ENCODE measurements around the gene MALSU1. TPM values are rescaled to one million over a fixed set of nuclear protein-coding genes. Genes with fewer than 3 reads are reported as not detected.
A peak's percentile ranks its signal among the peaks of the same experiment; 100 is the strongest.

The MALSU1 gene
- total and polyA plus RNA-seq, 4 experiments from 2014 or later, result 39.3 to 82.5 (median 51.3) TPM

DNA sequence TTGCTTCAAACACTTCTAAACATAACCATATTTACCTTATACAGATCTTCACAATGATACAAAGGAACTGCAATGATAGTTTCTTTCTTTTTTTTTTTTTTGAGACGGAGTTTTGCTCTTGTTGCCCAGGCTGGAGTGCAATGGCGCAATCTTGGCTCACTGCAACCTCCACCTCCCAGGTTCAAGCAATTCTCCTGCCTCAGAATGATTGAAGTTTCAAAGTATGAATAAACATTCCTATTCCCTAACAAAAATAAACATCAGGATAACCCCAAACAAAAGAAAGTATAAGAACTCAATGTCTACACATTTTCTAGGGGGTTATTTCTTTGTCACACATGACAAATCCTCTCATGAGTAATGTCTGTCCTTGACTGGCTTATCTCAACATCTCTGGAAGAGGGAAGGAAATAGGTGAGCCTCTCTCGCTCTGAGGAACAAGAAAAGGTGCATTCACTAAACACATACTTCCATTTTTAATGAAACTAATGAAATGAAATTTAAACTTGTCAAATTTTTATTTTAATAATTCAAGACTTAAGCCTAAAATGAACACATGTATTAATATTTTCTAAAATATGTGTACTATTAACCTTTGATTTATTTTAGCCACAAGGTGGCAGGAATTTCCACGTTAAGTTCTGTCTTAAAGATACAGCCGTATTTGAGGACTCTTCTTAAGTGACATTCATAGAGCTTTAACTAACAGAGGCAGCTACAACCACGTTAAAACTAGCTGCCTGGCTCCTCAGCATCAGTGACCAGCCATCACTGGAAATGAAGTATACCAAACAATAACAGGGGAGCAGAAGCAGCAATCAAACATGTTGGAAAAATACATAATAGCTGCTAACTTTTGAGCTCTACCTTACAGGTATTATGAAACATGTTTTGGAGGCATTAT, 58.3 kb downstream of the MALSU1 start:
- Histone ChIP-seq H3K9me3 (ENCODE audit: control insufficient read depth in 1 of 2, low read length in 2 of 2) (no peaks in the 10 kb centered on the region), H3K4me1 (ENCODE audit: insufficient read depth, low read length) (peaks cover 25% of the 10 kb centered on the region), H3K36me3 (ENCODE audit: insufficient read depth, low read length) (no peaks in the 10 kb centered on the region), H3K4me3 (ENCODE audit: low read length in 2 of 2) (no peak overlapping the region), H3K27me3 (ENCODE audit: insufficient read depth, low read length) (no peaks in the 10 kb centered on the region), H3K27ac (ENCODE audit: low read depth, low read length) (no peak overlapping the region)
- H3K36me3 Mint-ChIP-seq, result no peaks in the 10 kb centered on the region
- H3K27ac Mint-ChIP-seq, result peak overlapping the region in 1 of 7 donors; percentile 22
- H3K9me3 Mint-ChIP-seq, result no peaks in the 10 kb centered on the region
- POLR2A ChIA-PET (ENCODE audit: partially characterized antibody), result no interaction called here
- peak in 3 of 5 donors; percentile 4 to 12 (median 8) for DNase-seq
- peaks cover 8 to 18% (median 9%) of the 10 kb centered on the region in 4 donors for H3K4me1 Mint-ChIP-seq
- peak overlapping the region in 2 of 8 donors; percentile 28 to 43 for H3K4me3 Mint-ChIP-seq
- peaks cover 7 to 8% of the 10 kb centered on the region in 2 donors for H3K27me3 Mint-ChIP-seq
- CTCF ChIA-PET (ENCODE audit: partially characterized antibody), result interaction anchor here (0.7 to 2.2 kb wide), 12 partner anchors 7 to 354 kb away, joined by 3 to 19 read pairs (median 4); no protein-coding TSS in a partner anchor
- intact Hi-C loops (cut with micrococcal nuclease), result loop anchor here (2.0 to 5.0 kb wide), 3 partner anchors 81 to 355 kb away; partner anchors contain the start of gene STK31

DNA sequence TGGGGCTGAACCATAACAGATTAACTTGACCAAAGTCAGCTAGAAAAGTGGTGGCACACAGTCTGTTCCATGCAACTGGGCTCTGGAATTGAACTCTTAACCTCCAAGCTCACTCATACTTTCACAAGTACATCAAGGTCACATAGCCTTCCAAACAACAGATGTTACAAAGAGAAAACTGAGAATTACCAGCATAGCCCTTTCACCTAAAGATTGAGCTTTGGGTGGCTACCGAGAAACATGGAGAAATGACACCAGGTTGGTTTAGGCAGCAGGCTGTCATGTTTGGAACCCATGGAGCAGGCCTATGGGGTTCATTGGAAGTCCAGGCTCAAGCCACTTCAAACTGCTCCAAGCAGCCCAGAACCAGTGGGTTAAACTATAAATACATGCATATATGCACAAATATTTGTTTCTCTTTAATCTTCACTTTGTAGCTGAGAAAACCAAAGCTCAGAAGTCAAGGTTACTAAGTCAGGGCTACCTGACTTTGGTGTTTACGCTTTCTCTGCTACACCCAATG, 59.1 kb downstream of the MALSU1 start:
- Histone ChIP-seq H3K4me1 (ENCODE audit: insufficient read depth, low read length) (peaks cover 25% of the 10 kb centered on the region), H3K9me3 (ENCODE audit: control insufficient read depth in 1 of 2, low read length in 2 of 2) (no peaks in the 10 kb centered on the region), H3K36me3 (ENCODE audit: insufficient read depth, low read length) (no peaks in the 10 kb centered on the region), H3K27me3 (ENCODE audit: insufficient read depth, low read length) (no peaks in the 10 kb centered on the region), H3K27ac (ENCODE audit: low read depth, low read length) (no peak overlapping the region), H3K4me3 (ENCODE audit: low read length in 2 of 2) (no peak overlapping the region)
- H3K27ac Mint-ChIP-seq, result no peak overlapping the region
- H3K4me3 Mint-ChIP-seq, result no peak overlapping the region
- POLR2A ChIA-PET (ENCODE audit: partially characterized antibody), result no interaction called here
- no peaks in the 10 kb centered on the region for H3K36me3 Mint-ChIP-seq
- CTCF ChIA-PET (ENCODE audit: partially characterized antibody), result interaction anchor here (0.7 to 2.2 kb wide), 13 partner anchors 8 to 353 kb away, joined by 3 to 19 read pairs (median 4); no protein-coding TSS in a partner anchor
- H3K27me3 Mint-ChIP-seq, result peaks cover 4 to 8% of the 10 kb centered on the region in 2 donors
- peaks cover 8 to 18% (median 9%) of the 10 kb centered on the region in 4 donors for H3K4me1 Mint-ChIP-seq
- DNase-seq, result no peak
- no peaks in the 10 kb centered on the region for H3K9me3 Mint-ChIP-seq
- intact Hi-C loops (cut with micrococcal nuclease), result loop anchor here (5.0 kb wide), 1 partner anchor 354 kb away; the partner anchor contains the start of gene STK31

Other genes starting within 250 kb of the MALSU1 start
- gene KLHL7, start 193.6 kb upstream of the MALSU1 start, total RNA-seq, result 10 to 100 TPM; 22.5 to 25.6 TPM
- gene KLHL7, start 193.6 kb upstream of the MALSU1 start, polyA plus RNA-seq, result 10 to 100 TPM; 27.9 to 30.5 TPM
- 10 to 100 TPM; 33.3 to 37.8 TPM for gene NUP42, start 117.3 kb upstream of the MALSU1 start, total RNA-seq
- gene NUP42, start 117.3 kb upstream of the MALSU1 start, polyA plus RNA-seq, result 10 to 100 TPM; 39.1 to 40.8 TPM
- 10 to 100 TPM; 32.5 to 36.6 TPM for gene GPNMB, start 52.6 kb upstream of the MALSU1 start, total RNA-seq
- gene GPNMB, start 52.6 kb upstream of the MALSU1 start, polyA plus RNA-seq, result not detected
- gene IGF2BP3, start 171.2 kb downstream of the MALSU1 start, total RNA-seq, result not detected
- not detected for gene IGF2BP3, start 171.2 kb downstream of the MALSU1 start, polyA plus RNA-seq
- 100 to 1,000 TPM; 143 to 145 TPM for gene TRA2A, start 232.6 kb downstream of the MALSU1 start, total RNA-seq
- 10 to 100 TPM; 37.5 to 37.6 TPM for gene TRA2A, start 232.6 kb downstream of the MALSU1 start, polyA plus RNA-seq